ENCODE measurements around the gene RTL1. TPM values are rescaled to one million over a fixed set of nuclear protein-coding genes. Genes with fewer than 3 reads are reported as not detected.

The RTL1 gene
- total and polyA plus RNA-seq, 2 donors (not counting 3 experiments of a cell fraction or from before 2014, with no cell fraction given), result not detected

DNA sequence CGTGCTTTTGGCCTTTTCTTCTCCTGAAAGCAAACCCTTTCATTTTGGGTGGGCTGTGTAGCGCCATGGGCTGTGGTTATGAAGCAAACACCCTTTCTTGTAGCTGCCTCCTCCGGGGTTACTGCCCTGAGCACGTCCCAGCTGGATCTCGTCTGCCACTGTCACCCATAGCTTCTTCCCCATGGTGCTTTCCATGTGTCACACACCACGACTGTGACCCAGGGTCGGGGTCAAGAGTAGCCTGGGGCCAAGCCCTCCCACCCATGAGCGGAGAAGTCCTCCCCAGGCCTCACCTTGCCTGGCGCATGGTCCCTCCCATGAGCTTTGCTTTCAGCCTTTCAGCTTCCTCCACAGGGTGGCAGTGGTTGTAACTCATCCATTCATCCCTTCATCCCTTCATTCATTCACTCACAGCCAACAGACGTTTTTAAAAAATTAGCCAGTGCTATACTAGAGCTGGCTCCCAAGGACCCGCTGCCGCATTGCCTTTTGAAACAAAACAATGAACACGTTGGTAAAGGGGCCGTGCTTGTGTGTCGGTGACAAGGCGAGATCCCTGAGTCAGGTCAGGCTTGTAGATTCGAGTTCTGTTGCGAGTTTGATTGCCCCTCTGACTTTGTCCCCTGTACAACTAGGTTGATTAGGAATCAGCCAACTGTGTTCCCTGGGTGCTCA lies 48.1 kb downstream of the RTL1 start:
- no peak for FAIRE-seq
- H3K9ac ChIP-seq (replicated peaks; ENCODE audit: extremely low read depth, insufficient read depth, low read length), result no peak overlapping the region
- TF ChIP-seq POLR2AphosphoS5 (IDR thresholded peaks at IDR 0.05; ENCODE audit: insufficient read depth, low read depth, low read length) (no peak), POLR2A (IDR thresholded peaks at IDR 0.05; ENCODE audit: low read depth, low read length) (no peak), GATA2 (IDR thresholded peaks at IDR 0.05; ENCODE audit: insufficient read depth, insufficient read length, low read depth, low read length) (no peak)
- TF ChIP-seq, protein P1, sequence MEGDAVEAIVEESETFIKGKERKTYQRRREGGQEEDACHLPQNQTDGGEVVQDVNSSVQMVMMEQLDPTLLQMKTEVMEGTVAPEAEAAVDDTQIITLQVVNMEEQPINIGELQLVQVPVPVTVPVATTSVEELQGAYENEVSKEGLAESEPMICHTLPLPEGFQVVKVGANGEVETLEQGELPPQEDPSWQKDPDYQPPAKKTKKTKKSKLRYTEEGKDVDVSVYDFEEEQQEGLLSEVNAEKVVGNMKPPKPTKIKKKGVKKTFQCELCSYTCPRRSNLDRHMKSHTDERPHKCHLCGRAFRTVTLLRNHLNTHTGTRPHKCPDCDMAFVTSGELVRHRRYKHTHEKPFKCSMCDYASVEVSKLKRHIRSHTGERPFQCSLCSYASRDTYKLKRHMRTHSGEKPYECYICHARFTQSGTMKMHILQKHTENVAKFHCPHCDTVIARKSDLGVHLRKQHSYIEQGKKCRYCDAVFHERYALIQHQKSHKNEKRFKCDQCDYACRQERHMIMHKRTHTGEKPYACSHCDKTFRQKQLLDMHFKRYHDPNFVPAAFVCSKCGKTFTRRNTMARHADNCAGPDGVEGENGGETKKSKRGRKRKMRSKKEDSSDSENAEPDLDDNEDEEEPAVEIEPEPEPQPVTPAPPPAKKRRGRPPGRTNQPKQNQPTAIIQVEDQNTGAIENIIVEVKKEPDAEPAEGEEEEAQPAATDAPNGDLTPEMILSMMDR (IDR thresholded peaks at IDR 0.05; ENCODE audit: extremely low read depth in 1 of 2, insufficient read depth in 1 of 2, low read depth in 1 of 2, low read length in 2 of 2), result peak in 1 of 2 donors; percentile 7
- TF ChIP-seq, protein P2, sequence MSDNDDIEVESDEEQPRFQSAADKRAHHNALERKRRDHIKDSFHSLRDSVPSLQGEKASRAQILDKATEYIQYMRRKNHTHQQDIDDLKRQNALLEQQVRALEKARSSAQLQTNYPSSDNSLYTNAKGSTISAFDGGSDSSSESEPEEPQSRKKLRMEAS (IDR thresholded peaks at IDR 0.05; ENCODE audit: insufficient read depth, insufficient read length), result no peak
- DNase-seq (ENCODE audit: low read depth, low spot score), result no peak
- peaks cover 6% of the 10 kb centered on the region for H3K79me2 ChIP-seq (ENCODE audit: control insufficient read depth, insufficient read depth, low read length)
- H3K36me3 ChIP-seq (ENCODE audit: control insufficient read depth in 2 of 2, extremely low read depth in 1 of 2, insufficient read depth in 2 of 2, low read length in 2 of 2), result peaks cover 0 to 7% of the 10 kb centered on the region in 2 experiments
- H3K9me1 ChIP-seq (replicated peaks; ENCODE audit: control insufficient read depth, extremely low read depth, insufficient read depth, low read length), result no peaks in the 10 kb centered on the region
- ChIA-PET CTCF (interaction anchor here (2.2 kb wide), 1 partner anchor 379 kb away, joined by 12 read pairs; no protein-coding TSS in a partner anchor), POLR2A (no interaction called here)
- no peak overlapping the region for H2AFZ ChIP-seq (ENCODE audit: low read depth, low read length)
- no peak overlapping the region for H3K27ac ChIP-seq (ENCODE audit: insufficient read depth, low read depth, low read length)
- no TSS peak for BruUV-seq (replicated peaks)
- H3K4me2 ChIP-seq (ENCODE audit: insufficient read depth, low read length), result no peak overlapping the region
- H3K27me3 ChIP-seq (ENCODE audit: control insufficient read depth in 2 of 2, insufficient read depth in 2 of 2, low read length in 2 of 2), result no peaks in the 10 kb centered on the region
- intact Hi-C loops (cut with micrococcal nuclease), result no loop called here
- H3K4me3 ChIP-seq (replicated peaks in 1 of 3; ENCODE audit: insufficient read depth in 1 of 3, low read depth in 1 of 3, low read length in 3 of 3), result no peak overlapping the region
- no peaks in the 10 kb centered on the region for H3K9me3 ChIP-seq (replicated peaks; ENCODE audit: control insufficient read depth, insufficient read depth, low read length)
- dilution Hi-C loops (cut with MboI; ENCODE audit: extremely low pct_ligation_motif_present, low sequenced_read_pairs), result no loop called here
- H4K20me1 ChIP-seq (replicated peaks; ENCODE audit: control insufficient read depth, extremely low read depth, insufficient read depth, low read length), result no peaks in the 10 kb centered on the region
- H3K4me1 ChIP-seq (ENCODE audit: control insufficient read depth, extremely low read depth, insufficient read depth, low read length), result no peaks in the 10 kb centered on the region

Data from endothelial cell of umbilical vein (primary cell).